ENCODE measurements around the gene ZMIZ1.
"Not testable (repeated sequence)": the region's sequence is repeated elsewhere in the genome, so short reads cannot be mapped to it uniquely, and the experiment has no call there.

ZMIZ1 gene

DNA sequence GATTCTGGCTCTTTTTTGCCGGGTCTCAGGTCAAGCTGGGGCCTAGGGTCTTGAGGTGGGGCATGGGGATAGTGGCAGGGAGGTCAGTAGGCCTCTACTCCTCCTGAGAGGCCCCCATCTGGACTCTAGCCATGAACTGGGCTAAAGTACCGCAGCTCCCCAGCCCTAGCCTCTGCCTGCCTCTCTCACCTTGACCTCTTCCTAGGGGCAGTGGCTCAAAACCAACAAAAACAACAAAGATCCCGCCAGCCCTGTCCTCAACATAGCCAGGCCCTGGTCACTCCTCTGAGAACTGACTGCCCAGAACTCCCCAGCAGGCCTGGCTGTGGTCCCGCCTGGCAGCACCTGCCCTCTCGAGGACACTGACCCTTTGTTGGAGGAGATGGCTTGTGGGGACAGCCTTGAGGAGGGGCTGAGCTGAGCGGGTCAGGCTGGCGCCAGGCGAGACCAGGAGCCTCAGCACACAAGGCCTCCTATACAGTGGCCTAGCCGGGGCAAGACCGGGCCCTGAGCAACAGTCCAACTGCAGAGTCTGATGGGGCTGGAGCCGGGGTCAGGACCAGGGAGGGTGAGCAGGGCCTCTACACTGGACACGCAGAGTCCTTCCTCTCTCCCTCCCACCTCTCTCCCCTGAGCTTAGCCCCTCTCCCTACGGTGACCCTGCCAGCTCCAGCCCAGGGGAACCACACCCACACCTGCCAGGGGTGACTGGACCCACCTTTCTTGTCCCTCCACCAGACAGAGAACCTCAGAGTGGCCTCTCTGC is 266.9 kb downstream of the ZMIZ1 start:
- Histone ChIP-seq H3K27ac (ENCODE audit: low read depth, low read length) (no peak overlapping the region), H3K9me3 (ENCODE audit: control insufficient read depth, insufficient read depth, low read length) (no peaks in the 10 kb centered on the region), H3K4me3 (ENCODE audit: low read depth, low read length) (no peak overlapping the region), H3K27me3 (ENCODE audit: control insufficient read depth, insufficient read depth, low read length) (no peaks in the 10 kb centered on the region), H3K4me1 (ENCODE audit: control insufficient read depth, insufficient read depth, low read length) (peaks cover 11% of the 10 kb centered on the region; the same call in 1 of the 2 replicates), H3K36me3 (ENCODE audit: control insufficient read depth, insufficient read depth, low read length) (no peaks in the 10 kb centered on the region), H3K9ac (ENCODE audit: low read depth, low read length) (no peak overlapping the region)

DNA sequence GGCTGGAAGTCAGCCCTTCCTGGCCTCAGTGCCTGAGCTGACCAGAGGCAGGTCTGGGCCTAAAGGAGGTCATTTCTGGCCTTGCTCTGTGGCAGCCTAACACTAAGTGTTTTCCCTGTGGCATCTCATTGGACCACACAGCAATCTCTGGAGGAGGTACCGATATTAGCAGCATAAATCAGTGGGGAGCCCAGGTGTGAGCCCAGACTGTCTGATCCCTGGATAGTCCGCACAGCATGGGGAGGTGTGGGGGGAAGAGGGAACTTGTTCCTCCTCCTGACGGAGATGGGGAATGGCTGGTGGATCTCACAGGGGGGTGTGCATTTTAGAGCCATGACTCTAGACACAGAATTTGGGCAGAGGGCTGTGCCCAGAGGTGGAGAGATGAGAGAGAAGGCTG is 267.5 kb downstream of the ZMIZ1 start:
- H3K9ac ChIP-seq (ENCODE audit: low read depth, low read length), result no peak overlapping the region
- H3K36me3 ChIP-seq (ENCODE audit: control insufficient read depth, insufficient read depth, low read length), result no peaks in the 10 kb centered on the region
- peak overlapping the region; percentile 18 for H3K27ac ChIP-seq (ENCODE audit: low read depth, low read length)
- no peak overlapping the region for H3K4me3 ChIP-seq (ENCODE audit: low read depth, low read length)
- H3K9me3 ChIP-seq (ENCODE audit: control insufficient read depth, insufficient read depth, low read length), result no peaks in the 10 kb centered on the region
- H3K27me3 ChIP-seq (ENCODE audit: control insufficient read depth, insufficient read depth, low read length), result no peaks in the 10 kb centered on the region
- H3K4me1 ChIP-seq (ENCODE audit: control insufficient read depth, insufficient read depth, low read length), result peaks cover 11% of the 10 kb centered on the region; the same call in 1 of the 2 replicates

DNA sequence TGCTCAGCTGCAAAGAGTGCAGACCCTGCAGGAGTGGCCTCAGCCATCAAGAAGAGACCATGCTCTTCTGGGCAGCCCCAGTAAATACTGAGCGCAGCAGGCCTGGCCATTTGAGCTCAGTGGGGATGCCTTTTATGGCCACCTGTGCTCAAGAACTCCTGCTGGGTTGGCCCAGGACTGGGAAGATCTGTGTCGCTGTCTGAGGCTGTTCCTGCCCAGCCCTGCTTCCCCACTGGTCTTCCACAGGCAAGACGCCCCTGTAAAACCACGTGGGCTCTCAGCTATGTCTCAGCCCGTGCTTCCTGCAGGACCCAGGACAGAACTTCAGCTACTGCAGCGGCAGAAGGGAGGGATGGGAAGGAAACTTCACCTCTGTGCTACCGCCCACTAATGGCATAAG is 268.0 kb downstream of the ZMIZ1 start:
- H3K27ac ChIP-seq (ENCODE audit: low read depth, low read length), result peak overlapping the region; percentile 18
- no peaks in the 10 kb centered on the region for H3K27me3 ChIP-seq (ENCODE audit: control insufficient read depth, insufficient read depth, low read length)
- no peak overlapping the region for H3K4me3 ChIP-seq (ENCODE audit: low read depth, low read length)
- no peaks in the 10 kb centered on the region for H3K36me3 ChIP-seq (ENCODE audit: control insufficient read depth, insufficient read depth, low read length)
- H3K4me1 ChIP-seq (ENCODE audit: control insufficient read depth, insufficient read depth, low read length), result peaks cover 11% of the 10 kb centered on the region; the same call in 1 of the 2 replicates
- no peak overlapping the region for H3K9ac ChIP-seq (ENCODE audit: low read depth, low read length)
- no peaks in the 10 kb centered on the region for H3K9me3 ChIP-seq (ENCODE audit: control insufficient read depth, insufficient read depth, low read length)

DNA sequence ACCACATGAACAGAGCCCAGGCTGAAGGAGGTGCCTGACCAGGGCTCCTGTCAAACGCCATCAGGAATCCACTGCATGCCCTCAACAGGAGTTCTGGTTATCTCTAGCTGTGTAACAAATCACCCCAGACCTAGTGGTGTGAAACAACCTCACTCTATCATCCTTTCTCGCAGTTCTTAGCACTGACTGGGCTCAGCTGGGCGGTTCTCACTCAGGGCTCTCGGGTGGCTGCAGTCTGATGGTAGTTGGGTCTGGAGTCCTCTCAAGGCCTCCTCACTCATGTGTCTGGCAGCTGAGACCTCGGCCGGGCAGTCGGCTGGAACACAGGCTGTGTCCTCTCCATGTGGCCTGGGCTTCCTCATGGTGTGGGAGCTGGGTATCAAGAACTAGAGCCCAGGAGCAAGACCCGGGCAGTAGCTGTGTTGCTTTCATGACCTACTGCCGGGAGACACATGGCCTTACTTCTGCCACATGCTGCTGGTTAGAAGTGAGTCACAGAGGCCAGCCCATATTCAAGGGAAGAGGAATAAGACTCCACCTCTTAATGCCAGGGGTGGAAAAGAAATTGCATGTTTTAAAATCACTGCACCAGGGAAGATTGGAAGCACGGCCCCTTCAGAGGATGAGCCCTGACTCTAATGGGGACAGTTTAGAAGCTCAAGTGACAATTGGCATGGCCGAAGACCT is 269.2 kb downstream of the ZMIZ1 start:
- H3K4me1 ChIP-seq (ENCODE audit: control insufficient read depth, insufficient read depth, low read length), result peaks cover 11% of the 10 kb centered on the region; the same call in 1 of the 2 replicates
- H3K4me3 ChIP-seq (ENCODE audit: low read depth, low read length); H3K27ac ChIP-seq (ENCODE audit: low read depth, low read length); H3K9me3 ChIP-seq (ENCODE audit: control insufficient read depth, insufficient read depth, low read length); H3K27me3 ChIP-seq (ENCODE audit: control insufficient read depth, insufficient read depth, low read length); H3K9ac ChIP-seq (ENCODE audit: low read depth, low read length); H3K36me3 ChIP-seq (ENCODE audit: control insufficient read depth, insufficient read depth, low read length): not testable (repeated sequence)

GRCh38 chr10:79339266-79339665 is 270.5 kb downstream of the ZMIZ1 start:
- no peak overlapping the region for H3K9ac ChIP-seq (ENCODE audit: low read depth, low read length)
- H3K27ac ChIP-seq (ENCODE audit: low read depth, low read length), result no peak overlapping the region
- H3K4me3 ChIP-seq (ENCODE audit: low read depth, low read length), result no peak overlapping the region
- no peaks in the 10 kb centered on the region for H3K36me3 ChIP-seq (ENCODE audit: control insufficient read depth, insufficient read depth, low read length)
- peaks cover 11% of the 10 kb centered on the region; the same call in 1 of the 2 replicates for H3K4me1 ChIP-seq (ENCODE audit: control insufficient read depth, insufficient read depth, low read length)
- H3K27me3 ChIP-seq (ENCODE audit: control insufficient read depth, insufficient read depth, low read length), result no peaks in the 10 kb centered on the region
- H3K9me3 ChIP-seq (ENCODE audit: control insufficient read depth, insufficient read depth, low read length), result no peaks in the 10 kb centered on the region

- Histone ChIP-seq H3K9ac (ENCODE audit: low read depth, low read length) (no peak overlapping the region), H3K4me3 (ENCODE audit: low read depth, low read length) (no peak overlapping the region), H3K36me3 (ENCODE audit: control insufficient read depth, insufficient read depth, low read length) (no peaks in the 10 kb centered on the region), H3K4me1 (ENCODE audit: control insufficient read depth, insufficient read depth, low read length) (peaks cover 11% of the 10 kb centered on the region; the same call in 1 of the 2 replicates), H3K27ac (ENCODE audit: low read depth, low read length) (no peak overlapping the region), H3K27me3 (ENCODE audit: control insufficient read depth, insufficient read depth, low read length) (no peaks in the 10 kb centered on the region), H3K9me3 (ENCODE audit: control insufficient read depth, insufficient read depth, low read length) (no peaks in the 10 kb centered on the region)
Observed at GRCh38 chr10:79340646-79341244, 272.0 kb downstream of the ZMIZ1 start.

GRCh38 chr10:79342295-79342761 is 273.6 kb downstream of the ZMIZ1 start:
- Histone ChIP-seq H3K27me3 (ENCODE audit: control insufficient read depth, insufficient read depth, low read length) (no peaks in the 10 kb centered on the region), H3K4me1 (ENCODE audit: control insufficient read depth, insufficient read depth, low read length) (peaks cover 6% of the 10 kb centered on the region; the same call in 1 of the 2 replicates), H3K9ac (ENCODE audit: low read depth, low read length) (no peak overlapping the region), H3K27ac (ENCODE audit: low read depth, low read length) (no peak overlapping the region), H3K4me3 (ENCODE audit: low read depth, low read length) (no peak overlapping the region), H3K36me3 (ENCODE audit: control insufficient read depth, insufficient read depth, low read length) (no peaks in the 10 kb centered on the region), H3K9me3 (ENCODE audit: control insufficient read depth, insufficient read depth, low read length) (no peaks in the 10 kb centered on the region)

DNA sequence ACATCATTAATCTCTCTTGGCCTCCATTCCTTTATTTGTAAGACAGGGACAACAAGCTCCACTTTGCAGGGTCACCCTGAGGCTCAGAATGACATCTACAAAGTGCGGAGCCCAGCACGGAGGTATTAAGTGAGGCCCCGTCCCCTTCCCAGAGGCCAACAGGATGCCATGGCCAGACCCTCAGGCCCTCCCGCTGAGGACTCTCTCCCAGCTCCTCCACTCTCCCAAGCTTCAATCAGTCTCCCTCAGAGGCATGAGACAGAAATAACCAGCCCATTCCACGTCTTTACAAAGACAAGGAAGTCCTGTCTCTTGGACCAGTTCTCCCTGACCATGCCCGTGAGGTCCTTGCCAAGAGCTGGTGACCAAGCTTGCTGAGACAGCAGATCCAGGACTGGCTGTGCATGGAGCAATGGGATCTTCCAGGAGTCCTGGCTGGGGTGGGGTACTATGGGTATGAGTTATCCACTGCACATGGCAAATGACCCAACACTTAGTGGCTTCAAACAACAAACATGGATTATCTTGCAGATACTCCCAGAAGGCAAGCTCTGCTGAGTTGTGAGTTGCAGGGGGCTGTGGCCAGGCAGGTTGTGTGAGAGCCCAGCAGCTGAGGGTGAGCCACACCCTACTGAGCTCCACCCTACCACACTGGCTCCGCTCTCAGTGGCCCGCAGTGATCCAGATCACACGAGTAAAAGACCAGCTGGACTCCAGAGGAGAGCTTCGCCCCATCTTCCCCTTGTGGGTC is 274.2 kb downstream of the ZMIZ1 start:
- Histone ChIP-seq H3K9ac (ENCODE audit: low read depth, low read length) (no peak overlapping the region), H3K27me3 (ENCODE audit: control insufficient read depth, insufficient read depth, low read length) (no peaks in the 10 kb centered on the region), H3K36me3 (ENCODE audit: control insufficient read depth, insufficient read depth, low read length) (no peaks in the 10 kb centered on the region), H3K27ac (ENCODE audit: low read depth, low read length) (no peak overlapping the region), H3K4me1 (ENCODE audit: control insufficient read depth, insufficient read depth, low read length) (peaks cover 6% of the 10 kb centered on the region; the same call in 1 of the 2 replicates), H3K4me3 (ENCODE audit: low read depth, low read length) (no peak overlapping the region), H3K9me3 (ENCODE audit: control insufficient read depth, insufficient read depth, low read length) (no peaks in the 10 kb centered on the region)

DNA sequence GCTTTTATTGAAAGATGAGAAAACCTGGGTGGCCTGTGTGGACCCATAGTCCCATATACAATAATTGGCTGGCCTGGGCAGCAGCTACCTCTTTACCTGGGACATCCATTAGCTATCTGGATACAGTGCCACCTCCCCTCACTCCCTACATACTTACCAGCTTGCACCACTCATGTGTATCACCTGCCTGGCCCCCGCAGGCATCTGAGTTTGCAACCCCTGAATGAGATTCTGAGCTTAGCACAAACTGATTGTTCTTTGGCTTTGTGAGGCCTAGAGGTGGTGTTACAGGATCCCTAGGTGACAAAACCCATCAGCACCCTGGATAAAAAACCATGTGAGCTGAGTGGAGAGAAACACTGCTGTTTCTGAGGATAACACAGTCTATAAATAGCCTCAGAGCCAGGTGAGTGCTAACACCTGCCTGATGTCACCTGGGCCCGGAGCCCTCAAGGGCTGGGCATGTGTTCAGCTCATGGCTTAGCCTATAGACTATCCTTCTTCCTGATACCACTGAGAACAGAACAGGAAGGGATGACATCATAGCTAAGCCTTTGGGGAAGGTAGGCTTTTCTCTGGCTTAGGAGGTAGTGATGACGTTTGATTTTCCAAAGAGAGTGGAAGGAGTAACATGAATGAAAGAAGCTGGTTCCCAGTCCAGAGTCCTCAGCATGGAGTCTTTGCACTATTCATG is 275.9 kb downstream of the ZMIZ1 start:
- no peaks in the 10 kb centered on the region for H3K27me3 ChIP-seq (ENCODE audit: control insufficient read depth, insufficient read depth, low read length)
- no peak overlapping the region for H3K4me3 ChIP-seq (ENCODE audit: low read depth, low read length)
- no peak overlapping the region for H3K9ac ChIP-seq (ENCODE audit: low read depth, low read length)
- H3K27ac ChIP-seq (ENCODE audit: low read depth, low read length), result no peak overlapping the region
- H3K4me1 ChIP-seq (ENCODE audit: control insufficient read depth, insufficient read depth, low read length), result peaks cover 10% of the 10 kb centered on the region; the same call in 1 of the 2 replicates
- H3K9me3 ChIP-seq (ENCODE audit: control insufficient read depth, insufficient read depth, low read length), result no peaks in the 10 kb centered on the region
- H3K36me3 ChIP-seq (ENCODE audit: control insufficient read depth, insufficient read depth, low read length), result peaks cover 11% of the 10 kb centered on the region

Data from HUES48 (cell line).